Stimulated activated CD4-positive, alpha-beta T cell treated with anti-CD3 and anti-CD28 coated beads, Interleukin-15, amount 100 ng/mL, for 48 hours (primary cell): ENCODE data around the gene TGFBR1.
"Not testable (repeated sequence)": the region's sequence is repeated elsewhere in the genome, so short reads cannot be mapped to it uniquely, and the experiment has no call there.

Experiments used
- DNase-seq, 2 donors: peaks; one replicate each; pipeline ENCODE4 v3.0.0-alpha.2; 2020; ENCODE audit warnings: low read depth in 2 of 2

Gene TGFBR1

DNA sequence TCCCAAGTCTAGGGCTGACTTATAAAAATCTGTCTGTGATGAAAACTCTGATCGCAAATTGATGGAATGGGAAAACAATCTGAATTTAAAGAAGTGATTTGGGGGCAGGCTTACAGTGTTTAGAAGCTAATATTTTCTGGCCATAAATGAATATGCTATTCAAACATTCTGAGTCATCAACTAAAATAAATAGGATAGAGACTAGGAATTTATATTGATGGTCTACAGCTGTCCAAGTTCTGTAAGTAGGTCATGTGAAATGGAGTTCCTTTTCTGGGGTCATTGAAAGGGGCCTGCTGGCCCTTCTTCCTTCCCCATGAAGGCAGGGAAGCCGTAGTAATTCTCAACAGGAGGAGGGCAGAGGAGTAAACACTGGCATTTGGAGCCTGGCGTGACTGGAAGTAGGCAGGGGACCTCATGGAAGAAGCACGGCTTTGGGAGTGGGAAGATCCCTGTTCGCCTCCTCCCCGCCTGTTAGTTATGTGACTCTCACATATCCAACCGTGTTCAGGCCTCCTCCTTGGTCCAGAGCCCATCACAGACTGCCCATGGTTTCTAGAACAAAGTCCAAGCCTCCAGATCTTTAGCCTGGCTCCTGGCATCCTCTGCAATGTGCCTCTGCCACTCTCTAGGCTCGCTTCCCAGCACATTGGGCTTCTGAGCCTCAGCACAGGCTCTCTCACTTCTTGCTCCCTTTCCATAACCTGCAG is 85.1 kb downstream of the TGFBR1 start:
- no peak for DNase-seq

DNA sequence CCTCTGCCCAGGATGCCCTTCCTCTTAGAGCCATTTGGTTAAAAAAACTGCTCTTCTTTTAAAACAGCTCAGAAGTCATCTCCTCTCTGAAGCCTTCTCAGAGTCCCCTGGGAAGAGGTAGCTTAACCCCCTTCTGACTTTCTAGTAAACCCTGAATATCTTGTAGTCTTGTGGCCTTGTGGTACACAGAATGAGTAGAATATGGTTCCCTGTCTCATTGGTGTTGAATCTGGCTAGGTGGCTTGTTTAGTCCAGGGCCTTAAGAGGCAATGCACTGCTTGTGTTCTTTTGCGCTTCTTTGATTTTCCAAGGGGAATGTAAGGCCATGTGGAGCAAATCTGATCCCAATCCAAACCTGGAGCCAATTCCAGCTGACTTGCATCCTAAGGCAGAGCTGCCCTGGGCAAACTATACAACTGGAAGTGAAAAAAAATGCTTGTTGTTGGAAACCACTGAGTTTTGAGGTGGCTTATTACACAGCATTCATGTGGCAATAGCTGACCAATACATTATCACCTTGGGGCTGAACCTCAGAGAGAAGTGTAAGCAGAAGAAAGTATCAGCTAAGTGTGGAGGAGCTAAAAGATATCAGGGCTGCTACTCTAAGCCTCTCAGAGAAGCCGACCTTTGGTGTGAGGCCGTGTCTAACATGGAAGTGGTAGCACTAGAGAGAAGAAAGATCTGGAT is 85.8 kb downstream of the TGFBR1 start:
- no peak for DNase-seq

DNA sequence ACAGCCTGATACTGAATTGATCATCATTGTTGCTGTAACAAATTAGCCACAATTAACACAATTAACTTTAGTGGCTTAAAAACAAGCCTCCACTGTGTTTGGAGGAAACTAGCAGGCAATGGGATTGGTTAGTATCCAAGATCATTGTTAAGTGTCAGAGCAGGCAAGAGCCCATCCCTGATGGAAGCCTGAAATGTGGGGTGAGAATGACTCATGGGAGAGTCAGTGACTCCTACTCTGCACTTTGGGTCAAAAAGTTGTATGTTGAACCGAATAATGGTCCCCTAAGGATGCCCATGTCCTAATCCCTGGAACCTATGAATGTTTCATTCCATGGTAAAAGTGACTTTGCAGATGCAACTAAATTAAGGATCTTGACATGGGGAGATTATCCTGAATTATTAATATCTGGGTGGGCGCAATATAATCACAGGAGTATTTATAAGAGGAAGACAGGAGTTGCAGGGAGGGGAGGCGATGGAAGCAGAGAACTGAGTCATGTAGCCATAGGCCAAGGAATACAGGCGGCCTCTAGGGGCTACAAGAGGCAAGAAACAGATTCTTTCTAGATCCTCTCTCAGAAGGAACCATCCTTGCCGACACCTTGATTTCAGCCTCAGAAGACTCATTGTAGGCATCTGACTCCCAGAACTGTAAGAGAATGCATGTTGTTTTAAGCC is 88.0 kb downstream of the TGFBR1 start:
- DNase-seq = no peak

DNA sequence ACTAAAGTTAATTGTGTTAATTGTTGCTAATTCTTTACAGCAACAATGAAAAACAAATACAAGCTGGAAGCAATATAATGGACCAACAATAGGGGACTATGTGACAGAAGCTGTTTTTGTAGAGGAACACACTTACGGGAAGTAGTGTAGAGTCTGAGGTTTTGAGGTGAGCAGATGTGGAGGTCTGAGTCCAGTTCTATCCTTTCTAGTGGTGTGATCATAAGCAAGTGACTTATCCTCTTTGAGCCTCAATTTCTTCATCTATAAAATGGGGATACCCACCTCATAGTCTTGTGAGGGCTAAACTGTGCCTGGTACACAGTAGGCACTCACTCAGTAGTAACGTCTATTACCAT is 88.5 kb downstream of the TGFBR1 start:
- DNase-seq = no peak

DNA sequence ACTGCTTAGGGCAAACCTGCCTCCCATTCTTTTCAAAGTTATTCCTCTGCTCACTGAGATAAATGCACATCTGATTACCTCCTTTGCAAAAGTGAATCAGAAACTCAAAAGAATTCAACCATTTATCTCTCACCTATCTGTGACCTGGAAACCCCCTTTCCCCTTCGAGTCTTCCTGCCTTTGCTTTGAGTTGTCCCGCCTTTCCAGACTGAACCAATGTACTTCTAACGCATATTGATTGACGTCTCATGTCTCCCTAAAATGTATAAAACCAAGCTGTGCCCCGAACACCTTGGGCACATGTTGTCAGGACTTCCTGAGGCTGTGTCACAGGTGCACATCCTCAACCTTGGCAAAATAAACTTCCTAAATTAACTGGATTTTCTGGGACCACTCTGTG is 91.6 kb downstream of the TGFBR1 start:
- DNase-seq = not testable (repeated sequence)

DNA sequence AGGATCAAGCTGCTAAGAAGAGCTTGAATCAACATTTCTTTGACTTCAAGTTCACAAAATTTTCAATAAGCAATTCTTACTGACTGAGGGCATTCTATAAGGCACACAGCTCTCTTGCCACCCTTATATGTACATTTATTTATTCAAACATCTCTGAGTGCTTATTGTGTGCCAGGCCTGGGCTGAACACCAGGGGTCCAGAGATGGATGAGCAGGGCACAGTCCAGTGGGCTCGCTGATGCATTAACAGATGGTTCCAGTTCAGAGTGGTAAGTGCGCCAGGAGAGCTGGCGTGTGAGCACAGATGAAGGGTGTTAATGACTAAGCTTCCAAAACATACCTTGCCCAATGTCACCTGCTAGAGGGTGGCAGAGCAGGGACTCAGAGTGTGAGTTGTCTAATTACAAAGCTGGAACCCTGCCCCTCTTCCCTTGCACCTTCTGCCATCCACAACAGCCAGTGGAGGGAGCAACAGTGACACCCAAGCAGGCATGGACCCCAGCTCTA is 92.3 kb downstream of the TGFBR1 start:
- DNase-seq = no peak

DNA sequence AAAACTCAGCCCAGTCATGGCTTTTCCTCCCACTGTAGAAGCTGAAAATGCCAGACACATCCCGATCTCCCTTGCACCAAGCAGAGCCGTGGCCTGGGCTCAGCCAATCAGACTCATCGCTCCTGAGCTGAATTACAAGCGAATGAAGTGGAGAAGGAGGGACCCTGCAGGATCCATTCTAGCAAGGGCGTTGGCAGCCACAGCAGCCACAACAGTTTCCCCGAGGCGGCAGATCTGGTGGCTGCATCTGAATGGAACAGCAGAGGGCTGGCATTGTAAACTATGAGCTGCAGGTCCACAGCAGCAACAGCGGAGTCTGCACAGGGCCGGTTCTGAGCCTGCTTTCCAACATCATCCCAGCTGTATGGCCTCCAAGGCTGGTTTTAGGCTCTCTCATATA is 93.1 kb downstream of the TGFBR1 start:
- DNase-seq = no peak

DNA sequence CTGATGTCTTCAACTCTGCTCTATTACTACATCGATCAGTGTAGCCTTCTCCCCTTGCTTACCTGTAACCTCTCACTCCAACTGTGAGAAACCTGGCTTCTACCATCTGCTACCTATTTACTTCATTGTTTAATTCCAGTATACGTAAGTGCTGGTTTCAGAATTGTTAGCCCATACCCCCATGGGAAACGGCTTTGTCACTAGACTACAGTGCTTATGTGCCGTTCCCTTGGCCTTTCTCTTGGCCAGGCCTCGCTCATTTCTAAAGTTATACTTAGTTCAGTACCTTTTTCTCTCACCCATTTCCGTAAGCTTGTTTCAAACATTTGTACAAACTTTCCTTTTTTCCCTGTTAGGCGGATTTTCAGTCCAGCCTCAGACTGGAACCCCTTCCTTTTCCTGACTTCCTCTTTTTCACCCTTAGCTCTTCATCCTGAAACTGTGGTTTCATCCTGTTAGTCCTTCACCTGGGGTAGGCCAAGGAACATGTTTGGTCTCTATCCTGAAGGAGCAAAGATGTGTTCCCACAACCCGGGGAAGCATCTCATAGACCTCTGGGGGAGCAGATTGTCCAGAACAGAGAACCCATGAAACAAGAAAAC is 95.1 kb downstream of the TGFBR1 start:
- DNase-seq = no peak

DNA sequence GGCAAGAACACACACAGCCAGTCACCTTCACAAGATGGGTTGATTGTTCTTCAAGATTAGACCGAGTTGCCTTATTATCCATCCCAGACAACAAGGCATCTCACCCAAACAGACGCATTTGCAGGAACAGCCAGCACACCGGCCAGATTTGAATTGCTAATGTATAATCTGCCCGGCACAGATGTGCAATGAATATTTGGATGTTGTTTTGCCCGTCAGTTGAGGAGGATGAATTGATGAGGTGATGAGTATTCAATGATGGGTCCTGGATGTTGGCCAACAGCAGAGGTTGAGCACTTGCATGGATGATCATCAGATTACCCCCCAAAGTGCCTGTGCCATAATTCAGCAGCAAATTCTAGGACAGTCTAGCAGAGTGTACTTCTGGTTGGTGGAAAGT is 96.7 kb downstream of the TGFBR1 start:
- DNase-seq = no peak
